Left renal cortex interstitium (tissue), 4 donors: ENCODE results near the gene SLC16A13. TPM values are rescaled to one million over a fixed set of nuclear protein-coding genes. Genes with fewer than 3 reads are reported as not detected.

Experiments
- DNase-seq, 4 donors: peaks; one replicate each; pipeline ENCODE4 v3.0.0-alpha.2; 2013; ENCODE audit warnings: low read depth in 4 of 4, low spot score in 2 of 4, missing footprints in 1 of 4
- polyA plus RNA-seq, 4 donors: library from polyadenylated mRNA; unstranded; fragments of 120-200 nt; gene quantifications; one replicate each; pipeline ENCODE4 v1.2.1, GENCODE V29; 2013; ENCODE audit not compliant: insufficient read length in 4 of 4

Gene SLC16A13
- polyA plus RNA-seq, 4 donors: 2.9 to 4.8 (median 3.5) TPM

- DNase-seq: no peak
Measured at GRCh38 chr17:7011415-7011814, 24.4 kb upstream of the SLC16A13 start.

GRCh38 chr17:7011942-7012254, 23.9 kb upstream of the SLC16A13 start:
- no peak for DNase-seq

- DNase-seq: peak in 3 of 4 donors; percentile 84 to 88 (median 85)
Measured at GRCh38 chr17:7014261-7014994, 21.4 kb upstream of the SLC16A13 start.

- DNase-seq: no peak
Measured at GRCh38 chr17:7014995-7015958, 20.5 kb upstream of the SLC16A13 start.

- DNase-seq: no peak
Measured at GRCh38 chr17:7016418-7016817, 19.4 kb upstream of the SLC16A13 start.

- no peak for DNase-seq
Measured at GRCh38 chr17:7016886-7017826, 18.7 kb upstream of the SLC16A13 start.

GRCh38 chr17:7017827-7018200, 18.0 kb upstream of the SLC16A13 start:
- DNase-seq: no peak

- no peak for DNase-seq
Measured at GRCh38 chr17:7018331-7018964, 17.4 kb upstream of the SLC16A13 start.

GRCh38 chr17:7019367-7019766, 16.4 kb upstream of the SLC16A13 start:
- no peak for DNase-seq

GRCh38 chr17:7019839-7020519, 15.8 kb upstream of the SLC16A13 start:
- DNase-seq: no peak

GRCh38 chr17:7020894-7021664, 14.7 kb upstream of the SLC16A13 start:
- no peak for DNase-seq

- no peak for DNase-seq
Measured at GRCh38 chr17:7021993-7022778, 13.6 kb upstream of the SLC16A13 start.

- no peak for DNase-seq
Measured at GRCh38 chr17:7022781-7023571, 12.8 kb upstream of the SLC16A13 start, which contains the start of gene BCL6B. Gene BCL6B (plus strand): TSS chr17:7023050. CDS start chr17:7023672, 622 bp downstream.

- peak in 1 of 4 donors; percentile 60 for DNase-seq
Measured at GRCh38 chr17:7023576-7024401, 12.0 kb upstream of the SLC16A13 start.

GRCh38 chr17:7024402-7024785, 11.4 kb upstream of the SLC16A13 start:
- DNase-seq: no peak

- no peak for DNase-seq
Measured at GRCh38 chr17:7025245-7025644, 10.6 kb upstream of the SLC16A13 start.
